Colonic mucosa (tissue), 4 donors: Measurements from ENCODE around the gene URGCP. TPM values are rescaled to one million over a fixed set of nuclear protein-coding genes. Genes with fewer than 3 reads are reported as not detected.
"Not testable (repeated sequence)": the region's sequence is repeated elsewhere in the genome, so short reads cannot be mapped to it uniquely, and the experiment has no call there.

Source experiments
- DNase-seq: peaks from one replicate; pipeline ENCODE4 v3.0.0-alpha.2; 2020
- H3K27ac ChIP-seq: fragments of 200-600 bp; one replicate; pipeline ENCODE4 v1.8.0; 2021
- H3K27me3 ChIP-seq: fragments of 200-600 bp; one replicate; pipeline ENCODE4 v1.8.0; 2021
- H3K36me3 ChIP-seq: fragments of 200-600 bp; one replicate; pipeline ENCODE4 v1.8.0; 2021
- H3K4me1 ChIP-seq: fragments of 200-600 bp; one replicate; pipeline ENCODE4 v1.8.0; 2021; ENCODE audit warnings: mild to moderate bottlenecking
- H3K4me3 ChIP-seq: fragments of 200-600 bp; one replicate; pipeline ENCODE4 v1.8.0; 2021
- H3K9ac ChIP-seq, 2 donors: one replicate each; pipeline ENCODE4 v1.7.0; 2013; ENCODE audit warnings: control low read depth in 2 of 2, low read depth in 2 of 2, low read length in 2 of 2
- H3K9me3 ChIP-seq: fragments of 200-600 bp; one replicate; pipeline ENCODE4 v1.8.0; 2021
- intact Hi-C: fragments of 100-400 bp; cut with DNase I; formaldehyde crosslinking; loops from one replicate; pipeline ENCODE4 v1.14.1; 2022
- total RNA-seq, 2 donors: library from RNA; stranded (reverse); fragmentation: NEBNext Ultra II Directional in 1 of 2; extraction: Animal tissue kit (Norgen Biotek cat#: 25700) in 1 of 2; gene quantifications; one replicate each; pipeline ENCODE4 v1.2.1, GENCODE V29; 2021
- TF ChIP-seq, protein P1 (sequence below): fragments of 200-600 bp; IDR thresholded peaks from one replicate; pipeline ENCODE4 v1.8.0; 2022; ENCODE audit warnings: antibody characterized with exemption, mild to moderate bottlenecking
- donor health status: healthy.
- donor health status: DM: no; HTN: no; CAD: no.
- donor health status: DM: no; HTN: no; CAD: no.

The URGCP gene
- total RNA-seq, 2 donors from 2014 or later: 45.5 to 65.7 TPM

DNA sequence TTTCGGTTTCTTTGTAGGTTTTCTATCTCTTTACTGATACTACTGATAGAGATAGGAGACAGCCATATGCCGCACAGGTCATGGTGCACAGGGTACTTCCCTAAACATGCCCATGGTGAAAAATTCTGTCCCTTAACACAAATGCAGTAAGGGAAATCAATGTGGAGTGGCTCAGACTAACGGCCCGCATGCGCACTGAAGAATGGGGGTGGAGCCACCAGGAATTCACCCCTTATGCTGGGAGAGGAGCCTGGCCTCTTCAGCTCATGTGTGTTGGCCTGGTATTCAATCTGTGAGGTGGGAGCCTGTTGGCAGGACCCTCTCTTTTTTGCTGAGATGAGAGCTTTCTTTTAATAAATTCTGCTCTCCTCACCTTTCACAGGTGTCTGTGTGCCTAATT lies 8.4 kb upstream of the URGCP start:
- Histone ChIP-seq H3K36me3 (no peaks in the 10 kb centered on the region), H3K9me3 (no peaks in the 10 kb centered on the region), H3K4me1 (no peaks in the 10 kb centered on the region), H3K27ac (no peak overlapping the region), H3K27me3 (no peaks in the 10 kb centered on the region), H3K9ac (no peak overlapping the region), H3K4me3 (no peak overlapping the region)
- TF ChIP-seq, protein P1, sequence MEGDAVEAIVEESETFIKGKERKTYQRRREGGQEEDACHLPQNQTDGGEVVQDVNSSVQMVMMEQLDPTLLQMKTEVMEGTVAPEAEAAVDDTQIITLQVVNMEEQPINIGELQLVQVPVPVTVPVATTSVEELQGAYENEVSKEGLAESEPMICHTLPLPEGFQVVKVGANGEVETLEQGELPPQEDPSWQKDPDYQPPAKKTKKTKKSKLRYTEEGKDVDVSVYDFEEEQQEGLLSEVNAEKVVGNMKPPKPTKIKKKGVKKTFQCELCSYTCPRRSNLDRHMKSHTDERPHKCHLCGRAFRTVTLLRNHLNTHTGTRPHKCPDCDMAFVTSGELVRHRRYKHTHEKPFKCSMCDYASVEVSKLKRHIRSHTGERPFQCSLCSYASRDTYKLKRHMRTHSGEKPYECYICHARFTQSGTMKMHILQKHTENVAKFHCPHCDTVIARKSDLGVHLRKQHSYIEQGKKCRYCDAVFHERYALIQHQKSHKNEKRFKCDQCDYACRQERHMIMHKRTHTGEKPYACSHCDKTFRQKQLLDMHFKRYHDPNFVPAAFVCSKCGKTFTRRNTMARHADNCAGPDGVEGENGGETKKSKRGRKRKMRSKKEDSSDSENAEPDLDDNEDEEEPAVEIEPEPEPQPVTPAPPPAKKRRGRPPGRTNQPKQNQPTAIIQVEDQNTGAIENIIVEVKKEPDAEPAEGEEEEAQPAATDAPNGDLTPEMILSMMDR: no peak
- DNase-seq: no peak
- intact Hi-C loops: no loop called here

DNA sequence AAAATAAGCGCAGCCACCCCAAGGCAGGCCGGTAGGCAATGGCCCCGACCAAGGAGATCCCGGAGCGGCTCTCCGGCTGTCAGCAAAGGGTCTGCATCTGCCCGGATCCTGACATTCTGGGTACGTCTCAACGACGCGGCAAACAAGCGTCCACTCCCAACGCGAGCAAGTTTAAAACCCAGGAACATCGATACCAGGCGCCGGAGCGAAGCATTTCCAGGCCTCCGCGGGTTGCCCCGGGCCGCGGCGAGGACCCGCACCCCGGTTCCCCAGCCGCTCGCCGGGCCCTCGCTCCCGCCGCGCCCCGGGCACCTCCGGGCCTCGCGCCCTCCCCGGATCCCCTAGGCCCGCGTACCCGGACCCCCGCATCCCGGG lies 453 bp downstream of the URGCP start:
- TF ChIP-seq, protein P1: no peak
- Histone ChIP-seq H3K27ac (peak overlapping the region; percentile 75), H3K27me3 (no peaks in the 10 kb centered on the region)

DNA sequence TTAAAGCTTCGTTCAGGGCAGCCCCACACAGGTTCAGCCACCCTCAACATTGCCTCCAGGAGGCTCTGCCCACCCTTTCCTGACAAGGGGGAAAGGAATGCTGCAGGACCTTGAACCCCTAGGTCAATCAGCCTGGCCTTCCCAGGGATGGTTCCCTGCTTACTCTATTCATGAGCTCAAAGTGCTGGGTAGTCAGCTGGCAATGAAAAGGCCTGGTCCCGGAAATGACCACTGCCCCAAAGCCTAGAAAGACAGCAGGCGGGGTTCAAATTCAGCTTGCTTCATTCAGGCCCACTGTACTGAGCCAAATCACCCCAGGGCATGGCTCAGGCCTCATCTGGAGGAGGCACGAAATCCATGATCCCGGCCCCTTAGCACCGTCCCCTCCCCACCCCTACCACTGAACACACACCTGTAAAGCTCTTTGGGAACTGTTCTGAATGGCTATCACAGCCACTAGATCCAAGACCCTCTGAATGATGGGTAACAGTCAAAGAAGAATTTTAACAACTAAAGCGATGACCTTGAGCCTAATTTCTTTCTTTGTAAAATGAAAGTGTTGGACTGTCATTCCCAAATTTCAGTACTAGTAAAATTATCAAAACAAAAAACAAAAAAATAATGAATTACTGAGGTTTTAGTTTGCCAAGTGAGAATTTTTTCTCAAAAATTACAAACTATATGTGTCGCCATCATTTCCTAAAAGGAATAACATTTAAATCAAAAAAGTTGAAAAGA lies 1.0 kb downstream of the URGCP start:
- Histone ChIP-seq H3K9ac (peak overlapping the region; percentile 75 to 90), H3K27ac (peak overlapping the region; percentile 75), H3K36me3 (no peaks in the 10 kb centered on the region), H3K4me3 (peak overlapping the region; percentile 56), H3K9me3 (no peaks in the 10 kb centered on the region), H3K27me3 (no peaks in the 10 kb centered on the region), H3K4me1 (peaks cover 6% of the 10 kb centered on the region)
- peak; percentile 77 for DNase-seq
- TF ChIP-seq, protein P1: no peak
- intact Hi-C loops: no loop called here

More for the DNA sequence above, 453 bp downstream of the URGCP start:
- H3K36me3 ChIP-seq: no peaks in the 10 kb centered on the region
- intact Hi-C loops: no loop called here
- no peaks in the 10 kb centered on the region for H3K9me3 ChIP-seq
- peak overlapping the region; percentile 75 to 90 for H3K9ac ChIP-seq
- DNase-seq: peak; percentile 38
- peak overlapping the region; percentile 56 for H3K4me3 ChIP-seq
- H3K4me1 ChIP-seq: peaks cover 6% of the 10 kb centered on the region

DNA sequence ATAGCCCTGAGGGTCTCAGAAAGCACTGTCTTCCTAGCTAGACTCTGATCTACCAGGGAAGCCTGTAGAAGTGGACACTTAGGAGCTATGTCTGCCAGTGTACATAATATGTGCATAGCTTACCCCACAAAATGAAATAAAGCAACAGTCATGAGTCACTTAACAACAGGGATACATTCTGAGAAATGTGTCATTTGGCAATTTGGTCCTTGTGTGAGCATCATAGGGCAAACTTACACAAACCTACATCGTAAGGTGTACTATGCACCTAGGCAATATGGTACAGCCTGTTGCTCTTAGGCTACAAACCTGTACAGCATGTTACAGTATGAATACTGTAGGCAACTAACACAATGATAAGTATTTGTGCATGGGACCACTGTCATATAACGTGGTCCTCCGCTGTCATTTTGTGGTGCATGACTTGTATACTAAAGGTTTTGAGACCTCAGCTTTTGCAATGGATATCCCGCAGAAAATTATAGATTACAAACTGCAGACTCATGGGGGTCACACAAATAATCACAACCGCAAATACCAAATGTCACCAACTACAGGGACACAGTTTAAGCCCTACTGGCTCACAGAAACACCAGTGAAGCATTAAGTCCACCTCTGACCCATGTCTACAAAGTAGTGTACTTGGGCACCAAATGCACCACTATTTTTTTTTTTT lies 1.7 kb downstream of the URGCP start:
- H3K27me3 ChIP-seq: no peaks in the 10 kb centered on the region
- H3K4me3 ChIP-seq: no peak overlapping the region
- H3K9me3 ChIP-seq: no peaks in the 10 kb centered on the region
- peaks cover 6% of the 10 kb centered on the region for H3K4me1 ChIP-seq
- peak overlapping the region; percentile 75 for H3K27ac ChIP-seq
- DNase-seq: no peak
- intact Hi-C loops: no loop called here
- TF ChIP-seq, protein P1: no peak
- H3K36me3 ChIP-seq: no peaks in the 10 kb centered on the region
- peak overlapping the region in 1 of 2 donors; percentile 90 for H3K9ac ChIP-seq

DNA sequence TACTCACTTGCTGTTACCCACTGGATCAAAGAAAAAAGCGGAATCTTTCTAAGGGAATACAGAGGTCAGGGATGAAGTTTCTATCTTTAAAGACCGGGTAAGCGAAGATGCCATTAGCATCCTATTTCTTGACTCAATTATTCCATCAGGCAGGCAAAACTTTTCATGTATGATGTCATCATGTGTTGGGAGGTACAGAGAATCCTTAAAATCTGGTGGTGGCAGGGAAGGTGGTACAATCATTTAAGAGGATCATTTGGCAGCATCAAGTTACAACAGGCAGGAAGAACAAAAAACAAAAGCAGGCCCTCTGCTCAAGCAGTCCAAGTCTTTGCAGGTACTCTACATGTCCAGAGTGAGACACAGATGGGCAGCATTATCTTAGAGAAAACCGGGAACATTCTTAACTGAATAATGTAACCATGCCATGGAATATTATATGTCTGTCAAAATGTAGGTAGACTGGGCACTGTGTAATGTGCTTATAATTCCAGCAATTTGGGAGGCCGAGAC lies 3.8 kb downstream of the URGCP start:
- no peaks in the 10 kb centered on the region for H3K36me3 ChIP-seq
- no peak for DNase-seq
- H3K27ac ChIP-seq: no peak overlapping the region
- no peaks in the 10 kb centered on the region for H3K27me3 ChIP-seq
- TF ChIP-seq, protein P1: no peak
- peaks cover 6% of the 10 kb centered on the region for H3K4me1 ChIP-seq
- intact Hi-C loops: no loop called here
- H3K9ac ChIP-seq: no peak overlapping the region
- H3K4me3 ChIP-seq: no peak overlapping the region
- H3K9me3 ChIP-seq: no peaks in the 10 kb centered on the region

DNA sequence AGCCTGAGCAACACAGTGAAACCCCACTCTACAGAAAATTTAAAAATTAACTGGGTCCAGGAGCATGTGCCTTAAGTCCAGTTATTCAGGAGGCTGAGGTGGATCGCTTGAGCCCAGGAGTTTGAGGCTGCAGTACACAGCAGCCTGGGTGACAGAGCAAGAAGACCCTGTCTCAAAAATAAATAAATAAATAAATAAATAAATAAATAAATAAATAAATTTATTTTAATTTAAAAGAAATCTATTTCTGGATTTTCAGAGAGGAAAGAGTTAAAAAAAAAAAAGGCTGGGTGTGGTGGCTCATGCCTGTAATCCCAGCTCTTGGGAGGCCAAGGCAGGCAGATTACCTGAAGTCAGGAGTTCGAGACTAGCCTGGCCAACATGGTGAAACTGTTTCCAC lies 7.8 kb downstream of the URGCP start:
- H3K36me3 ChIP-seq, H3K9ac ChIP-seq, H3K4me1 ChIP-seq, H3K9me3 ChIP-seq, H3K27ac ChIP-seq, DNase-seq, H3K27me3 ChIP-seq, H3K4me3 ChIP-seq, intact Hi-C loops: not testable (repeated sequence)
